ENCODE measurements around the gene SULF2.

GRCh38 chr20:47773371-47773786 is 11.9 kb downstream of the SULF2 start:
- TF ChIP-seq, protein P1, sequence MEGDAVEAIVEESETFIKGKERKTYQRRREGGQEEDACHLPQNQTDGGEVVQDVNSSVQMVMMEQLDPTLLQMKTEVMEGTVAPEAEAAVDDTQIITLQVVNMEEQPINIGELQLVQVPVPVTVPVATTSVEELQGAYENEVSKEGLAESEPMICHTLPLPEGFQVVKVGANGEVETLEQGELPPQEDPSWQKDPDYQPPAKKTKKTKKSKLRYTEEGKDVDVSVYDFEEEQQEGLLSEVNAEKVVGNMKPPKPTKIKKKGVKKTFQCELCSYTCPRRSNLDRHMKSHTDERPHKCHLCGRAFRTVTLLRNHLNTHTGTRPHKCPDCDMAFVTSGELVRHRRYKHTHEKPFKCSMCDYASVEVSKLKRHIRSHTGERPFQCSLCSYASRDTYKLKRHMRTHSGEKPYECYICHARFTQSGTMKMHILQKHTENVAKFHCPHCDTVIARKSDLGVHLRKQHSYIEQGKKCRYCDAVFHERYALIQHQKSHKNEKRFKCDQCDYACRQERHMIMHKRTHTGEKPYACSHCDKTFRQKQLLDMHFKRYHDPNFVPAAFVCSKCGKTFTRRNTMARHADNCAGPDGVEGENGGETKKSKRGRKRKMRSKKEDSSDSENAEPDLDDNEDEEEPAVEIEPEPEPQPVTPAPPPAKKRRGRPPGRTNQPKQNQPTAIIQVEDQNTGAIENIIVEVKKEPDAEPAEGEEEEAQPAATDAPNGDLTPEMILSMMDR (IDR thresholded peaks at IDR 0.05; ENCODE audit: insufficient read depth, low read length) = no peak
- no peak for TF ChIP-seq POLR2AphosphoS5 (IDR thresholded peaks at IDR 0.05; ENCODE audit: low read depth)
